MM.1S (cell line): ENCODE measurements around the gene NIM1K.

ENCODE experiments used
- DNase-seq: peaks from one replicate; pipeline ENCODE4 v3.0.0-alpha.2; 2015
- H2AFZ ChIP-seq: fragments of 300-600 bp; sonication (generic); 2 replicates; pipeline ENCODE4 v1.6.0; 2016; ENCODE audit warnings: antibody characterized with exemption, low read length
- H3F3A ChIP-seq: fragments of 300-600 bp; sonication (generic); 2 replicates; pipeline ENCODE4 v1.6.1; 2016; ENCODE audit warnings: mild to moderate bottlenecking, antibody characterized with exemption, low read length, moderate library complexity, mixed read lengths; ENCODE audit not compliant: insufficient read depth
- H3K27ac ChIP-seq: fragments of 300-600 bp; sonication (generic); 2 replicates; pipeline ENCODE4 v1.5.1; 2016; ENCODE audit warnings: mild to moderate bottlenecking, low read length
- H3K27me3 ChIP-seq: fragments of 300-600 bp; sonication (generic); replicated peaks from 2 replicates; pipeline ENCODE4 v1.6.0; 2016; ENCODE audit warnings: low read length; ENCODE audit not compliant: insufficient read depth
- H3K36me3 ChIP-seq: fragments of 300-600 bp; sonication (generic); replicated peaks from 2 replicates; pipeline ENCODE4 v1.6.1; 2016; ENCODE audit warnings: mild to moderate bottlenecking, low read length, mixed read lengths; ENCODE audit not compliant: insufficient read depth
- H3K4me1 ChIP-seq: fragments of 300-600 bp; sonication (generic); 2 replicates; pipeline ENCODE4 v1.6.1; 2016; ENCODE audit warnings: low read length, mixed read lengths
- H3K4me2 ChIP-seq: fragments of 300-600 bp; sonication (generic); 2 replicates; pipeline ENCODE4 v1.6.0; 2016; ENCODE audit warnings: low read depth, low read length
- H3K4me3 ChIP-seq: fragments of 300-600 bp; sonication (generic); 2 replicates; pipeline ENCODE4 v1.5.1; 2016; ENCODE audit warnings: low read length, mixed read lengths
- H3K79me2 ChIP-seq: fragments of 300-600 bp; sonication (generic); 2 replicates; pipeline ENCODE4 v1.6.1; 2016; ENCODE audit warnings: mixed run types, low read length, mixed read lengths
- H3K9ac ChIP-seq: fragments of 300-600 bp; sonication (generic); 2 replicates; pipeline ENCODE4 v1.6.1; 2016; ENCODE audit warnings: low read length, mixed read lengths
- H3K9me2 ChIP-seq: fragments of 300-600 bp; sonication (generic); replicated peaks from 2 replicates; pipeline ENCODE4 v1.6.1; 2016; ENCODE audit warnings: mild to moderate bottlenecking, low read length, mixed read lengths; ENCODE audit not compliant: insufficient read depth
- H3K9me3 ChIP-seq: fragments of 300-600 bp; sonication (generic); replicated peaks from 2 replicates; pipeline ENCODE4 v1.6.1; 2016; ENCODE audit warnings: mild to moderate bottlenecking, low read length, mixed read lengths; ENCODE audit not compliant: insufficient read depth
- H4K20me1 ChIP-seq: fragments of 300-600 bp; sonication (generic); 2 replicates; pipeline ENCODE4 v1.6.1; 2016; ENCODE audit warnings: mild to moderate bottlenecking, low read length, moderate library complexity, mixed read lengths; ENCODE audit not compliant: insufficient read depth
- CTCF ChIP-seq: fragments of 300-600 bp; sonication (generic); IDR thresholded peaks from 2 replicates; pipeline ENCODE4 v1.5.1; 2016; ENCODE audit warnings: antibody characterized with exemption, low read length, mixed read lengths
- EZH2 ChIP-seq: fragments of 300-600 bp; sonication (generic); optimal IDR thresholded peaks from 2 replicates; pipeline ENCODE3; 2017; ENCODE audit warnings: low read depth, mild to moderate bottlenecking, antibody characterized with exemption, low read length, mixed read lengths
- EZH2phosphoT487 ChIP-seq: fragments of 300-600 bp; sonication (generic); IDR thresholded peaks from 2 replicates; pipeline ENCODE4 v1.6.1; 2018; ENCODE audit warnings: antibody characterized with exemption, low read length

The NIM1K gene

GRCh38 chr5:43208658-43209057 lies 16.6 kb downstream of the NIM1K start:
- Histone ChIP-seq H2AFZ (no peak overlapping the region), H3K4me2 (no peak overlapping the region)

GRCh38 chr5:43209060-43209459 lies 17.0 kb downstream of the NIM1K start:
- no peak overlapping the region for H2AFZ ChIP-seq
- no peak for TF ChIP-seq CTCF
- TF ChIP-seq EZH2phosphoT487 = no peak
- TF ChIP-seq EZH2 = no peak
- H3K27me3 ChIP-seq = no peaks in the 10 kb centered on the region
- H3K9me2 ChIP-seq = no peaks in the 10 kb centered on the region
- no peaks in the 10 kb centered on the region for H3K79me2 ChIP-seq
- no peaks in the 10 kb centered on the region for H3K9me3 ChIP-seq
- no peak overlapping the region for H3K9ac ChIP-seq
- no peaks in the 10 kb centered on the region for H3F3A ChIP-seq
- H3K4me3 ChIP-seq = no peak overlapping the region
- no peak overlapping the region for H3K27ac ChIP-seq
- no peaks in the 10 kb centered on the region for H3K36me3 ChIP-seq
- no peak overlapping the region for H3K4me2 ChIP-seq
- no peaks in the 10 kb centered on the region for H3K4me1 ChIP-seq
- H4K20me1 ChIP-seq = no peaks in the 10 kb centered on the region
- no peak for DNase-seq

More at GRCh38 chr5:43208658-43209057, 16.6 kb downstream of the NIM1K start:
- no peak overlapping the region for H3K27ac ChIP-seq
- no peak overlapping the region for H3K4me3 ChIP-seq
- no peaks in the 10 kb centered on the region for H3K79me2 ChIP-seq
- no peaks in the 10 kb centered on the region for H3K27me3 ChIP-seq
- H3F3A ChIP-seq = no peaks in the 10 kb centered on the region
- no peaks in the 10 kb centered on the region for H4K20me1 ChIP-seq
- H3K9me2 ChIP-seq = no peaks in the 10 kb centered on the region
- H3K9ac ChIP-seq = no peak overlapping the region
- no peak for DNase-seq
- no peaks in the 10 kb centered on the region for H3K9me3 ChIP-seq
- TF ChIP-seq CTCF (no peak), EZH2 (no peak), EZH2phosphoT487 (no peak)
- H3K36me3 ChIP-seq = no peaks in the 10 kb centered on the region
- no peaks in the 10 kb centered on the region for H3K4me1 ChIP-seq

GRCh38 chr5:43209833-43210232 lies 17.8 kb downstream of the NIM1K start:
- Histone ChIP-seq H3K36me3 (no peaks in the 10 kb centered on the region), H4K20me1 (no peaks in the 10 kb centered on the region), H3K4me3 (no peak overlapping the region), H3K4me1 (no peaks in the 10 kb centered on the region), H3K9ac (no peak overlapping the region), H3K79me2 (no peaks in the 10 kb centered on the region), H3K9me2 (no peaks in the 10 kb centered on the region), H3K27me3 (no peaks in the 10 kb centered on the region), H3F3A (no peaks in the 10 kb centered on the region), H2AFZ (no peak overlapping the region), H3K27ac (no peak overlapping the region), H3K9me3 (no peaks in the 10 kb centered on the region), H3K4me2 (no peak overlapping the region)
- DNase-seq = no peak
- no peak for TF ChIP-seq EZH2
- TF ChIP-seq CTCF = no peak
- TF ChIP-seq EZH2phosphoT487 = no peak
